HG02981 (cell line): Measurements from ENCODE around the gene C3orf80.
"Not testable (repeated sequence)": the region's sequence is repeated elsewhere in the genome, so short reads cannot be mapped to it uniquely, and the experiment has no call there.

ENCODE experiments used
- ATAC-seq: cut with Tn5 transposase; IDR thresholded peaks from one replicate; pipeline ENCODE4 v1.9.1; 2021; ENCODE audit warnings: mild to moderate bottlenecking, moderate library complexity; ENCODE audit not compliant: unreplicated experiment

Gene C3orf80

GRCh38 chr3:160210799-160211221, 14.4 kb upstream of the C3orf80 start:
- ATAC-seq: no peak

GRCh38 chr3:160213191-160213590, 12.0 kb upstream of the C3orf80 start:
- ATAC-seq: no peak

GRCh38 chr3:160217675-160218074, 7.5 kb upstream of the C3orf80 start:
- no peak for ATAC-seq

GRCh38 chr3:160218136-160218535, 7.1 kb upstream of the C3orf80 start:
- no peak for ATAC-seq

GRCh38 chr3:160220038-160220437, 5.2 kb upstream of the C3orf80 start:
- no peak for ATAC-seq

- no peak for ATAC-seq
Measured at GRCh38 chr3:160221019-160221418, 4.2 kb upstream of the C3orf80 start.

GRCh38 chr3:160224256-160224655, 966 bp upstream of the C3orf80 start:
- no peak for ATAC-seq

GRCh38 chr3:160224811-160225175, 429 bp upstream of the C3orf80 start:
- no peak for ATAC-seq

GRCh38 chr3:160226026-160226907, 1.0 kb downstream of the C3orf80 start:
- ATAC-seq: peak; percentile 18

- ATAC-seq: no peak
Measured at GRCh38 chr3:160227419-160227818, 2.2 kb downstream of the C3orf80 start.

- ATAC-seq: no peak
Measured at GRCh38 chr3:160232014-160232413, 6.8 kb downstream of the C3orf80 start.

GRCh38 chr3:160240719-160241118, 15.5 kb downstream of the C3orf80 start:
- not testable (repeated sequence) for ATAC-seq

GRCh38 chr3:160245261-160245800, 20.1 kb downstream of the C3orf80 start:
- no peak for ATAC-seq

- ATAC-seq: no peak
Measured at GRCh38 chr3:160247766-160248165, 22.5 kb downstream of the C3orf80 start.

GRCh38 chr3:160253298-160253697, 28.1 kb downstream of the C3orf80 start:
- no peak for ATAC-seq

GRCh38 chr3:160257606-160258005, 32.4 kb downstream of the C3orf80 start:
- no peak for ATAC-seq

- ATAC-seq: no peak
Measured at GRCh38 chr3:160259589-160259988, 34.4 kb downstream of the C3orf80 start.

GRCh38 chr3:160260587-160261270, 35.5 kb downstream of the C3orf80 start:
- ATAC-seq: no peak

GRCh38 chr3:160265088-160265487, 39.9 kb downstream of the C3orf80 start:
- ATAC-seq: no peak
